NCI-H748 (cell line): ENCODE measurements around the gene PTCHD1.

ENCODE experiments used
- DNase-seq: peaks from one replicate; lab custom pipeline; 2025; ENCODE audit not compliant: unreplicated experiment; lab: John Stamatoyannopoulos, UW

Gene PTCHD1

GRCh38 chrX:23344904-23345271, 10.2 kb downstream of the PTCHD1 start:
- DNase-seq = no peak

GRCh38 chrX:23356189-23356588, 21.5 kb downstream of the PTCHD1 start:
- no peak for DNase-seq

DNA sequence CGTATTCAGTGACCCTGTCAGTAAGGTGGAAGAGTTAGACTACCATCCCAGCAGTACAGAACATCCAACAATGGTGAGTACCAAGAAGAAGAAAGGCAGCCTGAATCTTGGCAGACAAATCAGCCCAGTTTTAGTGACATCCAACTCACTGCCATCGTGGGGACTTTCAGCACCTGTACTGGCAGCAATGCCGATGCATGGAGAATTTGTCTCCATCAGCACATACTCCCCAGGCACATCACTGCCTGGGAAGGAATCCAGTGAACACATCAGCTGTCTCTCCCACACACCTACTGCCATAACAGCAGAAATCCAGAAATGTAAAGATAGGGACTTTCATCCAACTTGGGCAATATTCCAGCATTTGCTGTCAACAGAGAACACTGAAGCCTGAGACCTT, 29.8 kb downstream of the PTCHD1 start:
- no peak for DNase-seq

GRCh38 chrX:23365541-23365940, 30.9 kb downstream of the PTCHD1 start:
- DNase-seq = no peak

DNA sequence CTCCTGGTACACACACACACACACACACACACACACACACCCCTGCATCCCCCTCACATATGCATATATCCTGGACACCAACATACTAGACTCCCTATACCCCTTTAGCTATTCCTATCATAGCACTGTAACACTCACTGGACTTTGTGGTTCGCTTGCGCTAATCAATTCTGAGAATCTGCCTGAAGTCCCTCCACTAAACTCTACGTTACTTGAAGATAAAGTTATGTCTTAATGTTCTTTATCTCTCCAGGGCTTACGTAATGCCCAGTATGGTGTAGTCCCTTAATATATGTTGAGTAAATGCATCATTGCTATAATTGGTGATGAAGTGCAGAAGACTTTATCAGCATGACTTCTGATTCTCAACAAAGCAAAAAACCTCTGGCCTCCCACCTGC, 32.3 kb downstream of the PTCHD1 start:
- no peak for DNase-seq

DNA sequence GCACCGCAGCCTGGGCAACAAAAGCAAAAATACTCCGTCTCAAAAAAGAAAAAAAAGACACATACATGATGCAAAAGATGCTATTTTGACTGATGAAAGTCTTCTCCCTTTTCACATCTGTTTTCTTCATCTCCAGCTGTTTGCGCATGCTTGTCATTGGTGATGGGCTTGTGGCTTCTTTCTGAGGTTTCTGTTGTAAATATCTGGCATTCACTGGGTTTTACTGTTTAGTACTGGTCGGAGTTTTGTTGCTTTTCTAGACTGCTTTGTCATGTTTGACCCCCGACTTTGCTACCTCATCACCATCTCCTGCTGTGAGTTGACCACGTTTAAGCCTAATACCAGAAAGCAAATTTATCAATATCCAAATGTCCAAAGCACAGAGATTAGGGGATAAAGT, 34.4 kb downstream of the PTCHD1 start:
- no peak for DNase-seq

DNA sequence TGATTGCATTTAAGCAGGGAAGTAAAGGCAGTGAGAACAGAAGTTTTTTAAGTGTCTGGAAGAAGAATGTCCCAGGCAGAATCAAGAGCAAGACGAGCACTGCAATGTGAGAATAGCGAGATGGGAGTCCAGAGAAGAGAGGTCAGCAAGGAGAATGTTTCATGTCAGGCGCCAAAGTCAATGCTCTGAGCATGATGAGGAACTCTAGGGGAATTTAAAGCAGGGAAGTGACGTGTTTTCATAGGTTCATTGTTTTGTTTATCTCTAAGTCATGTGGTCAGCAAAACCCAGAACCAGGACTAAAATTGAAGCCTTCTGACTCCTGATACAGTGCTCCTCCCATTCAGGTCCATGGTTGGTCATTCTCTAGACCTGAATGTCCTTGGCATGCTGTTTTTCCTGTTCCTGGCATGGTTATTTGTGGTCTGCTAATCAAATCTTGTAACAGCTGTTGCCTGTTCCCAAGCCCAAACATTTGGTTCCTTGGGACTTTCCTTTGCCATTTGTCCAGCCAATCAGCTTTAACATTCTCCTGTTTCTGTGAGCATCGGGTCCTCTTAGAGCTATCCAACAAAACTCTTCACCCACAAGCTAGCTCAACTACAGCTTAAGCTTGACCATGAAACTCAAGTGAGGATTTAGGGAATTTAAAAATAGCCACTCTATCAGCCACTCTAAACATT, 37.7 kb downstream of the PTCHD1 start:
- DNase-seq = no peak

- DNase-seq = no peak
Observed at GRCh38 chrX:23373129-23373804, 38.6 kb downstream of the PTCHD1 start.

DNA sequence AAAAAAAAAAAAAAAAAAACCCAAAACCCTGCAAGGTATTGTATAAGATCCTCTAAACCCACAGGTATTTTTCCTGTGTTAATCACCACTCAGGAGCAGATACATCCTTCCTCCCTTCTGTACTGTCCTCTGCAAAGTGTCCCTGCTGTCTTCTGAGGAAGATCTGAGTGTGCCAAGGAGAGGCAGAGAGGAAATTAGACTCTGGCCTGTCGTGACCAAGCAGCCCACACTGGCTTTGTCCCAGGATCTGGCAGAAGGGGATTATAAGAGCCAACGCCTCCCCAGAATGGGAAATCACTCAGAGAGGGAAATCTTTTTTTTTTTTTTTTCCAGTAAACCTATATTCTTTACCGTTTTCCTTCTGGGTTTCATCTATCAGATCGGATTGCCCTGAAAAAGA, 39.6 kb downstream of the PTCHD1 start:
- no peak for DNase-seq

DNA sequence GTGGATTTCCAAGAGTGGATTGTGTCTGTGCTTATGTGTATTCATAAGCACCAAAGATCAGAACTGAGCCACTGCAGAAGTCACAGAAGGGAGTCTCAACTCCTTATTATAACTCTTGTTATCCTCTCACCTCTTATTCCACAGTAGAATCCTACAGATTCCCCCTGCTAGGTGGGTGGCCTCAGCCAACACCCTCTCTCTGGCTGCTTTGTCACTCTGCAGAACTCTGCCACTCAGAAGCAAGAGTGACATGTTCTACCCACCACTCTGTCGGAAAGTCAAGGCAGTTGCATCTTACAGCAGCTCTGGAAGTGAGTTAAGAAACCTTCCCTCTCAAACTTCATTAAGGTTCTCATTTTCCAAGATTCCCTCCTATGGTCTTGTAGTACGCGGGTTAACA, 41.9 kb downstream of the PTCHD1 start:
- DNase-seq = no peak

GRCh38 chrX:23380581-23380980, 45.9 kb downstream of the PTCHD1 start:
- no peak for DNase-seq

DNA sequence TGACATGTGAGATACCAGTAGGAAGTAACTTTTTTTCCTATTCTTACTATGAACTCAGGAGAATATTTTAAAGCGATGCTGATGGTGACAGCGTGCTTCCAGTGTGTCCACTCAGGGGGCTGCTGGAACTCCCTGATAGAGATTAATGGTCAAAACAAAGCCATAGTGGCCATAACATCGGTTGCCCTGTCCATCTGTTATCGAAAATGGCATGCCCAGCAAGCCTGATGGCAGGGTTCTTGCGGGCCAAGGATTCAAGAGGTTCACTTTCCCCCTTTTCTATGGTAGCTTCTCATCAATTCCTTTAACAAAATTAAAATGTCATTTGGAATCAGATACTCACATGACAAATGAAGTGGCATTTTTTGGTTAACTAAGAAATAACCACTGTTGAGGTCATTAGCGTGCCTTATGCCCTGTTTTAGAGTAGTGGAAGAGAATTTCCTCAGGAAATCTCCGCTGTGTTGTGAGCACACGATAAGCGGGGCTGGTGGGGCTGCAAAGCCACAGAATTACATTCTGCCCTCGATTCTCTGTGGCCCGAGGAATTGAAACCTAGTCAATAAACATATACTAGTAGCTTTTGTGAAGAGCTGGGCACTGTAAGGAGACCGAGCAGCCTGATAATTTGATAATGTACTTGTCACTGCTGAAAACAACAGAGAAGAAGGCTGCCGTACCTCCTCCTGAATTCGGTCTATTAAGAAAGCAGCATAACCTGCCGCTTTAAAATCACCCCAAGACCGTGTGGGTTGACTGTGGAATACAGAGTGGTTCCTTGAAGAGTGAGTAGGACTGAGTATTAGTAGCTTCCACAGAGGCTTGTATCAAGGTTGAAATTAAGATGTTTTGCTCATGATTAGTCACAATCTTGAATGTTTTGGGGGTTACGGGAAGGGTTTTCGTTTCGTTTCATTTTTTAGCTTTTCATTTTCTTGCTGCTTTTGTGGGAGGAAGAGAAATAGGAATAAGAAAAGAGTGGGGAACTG, 46.7 kb downstream of the PTCHD1 start:
- DNase-seq = no peak

DNA sequence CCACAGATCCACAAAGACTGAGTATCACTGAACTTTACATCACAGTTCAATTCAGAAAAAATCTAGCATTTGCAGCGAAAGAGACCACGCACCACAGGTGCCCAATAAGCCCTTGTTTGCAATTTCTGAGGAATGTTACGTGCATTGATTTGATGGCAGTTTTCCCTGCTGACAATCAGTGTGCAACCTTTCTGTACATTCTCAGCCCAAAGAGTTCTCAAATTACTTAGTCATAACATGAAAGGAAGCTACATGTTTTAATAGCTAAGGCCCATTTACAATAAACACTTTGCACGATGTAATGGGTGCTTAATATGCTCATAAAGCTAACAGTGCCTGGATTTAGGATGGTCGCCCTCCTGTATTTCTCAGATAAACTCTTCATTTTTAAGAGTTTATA, 47.9 kb downstream of the PTCHD1 start:
- DNase-seq = peak; percentile 63

GRCh38 chrX:23383411-23383810, 48.8 kb downstream of the PTCHD1 start:
- DNase-seq = no peak

- DNase-seq = no peak
Observed at GRCh38 chrX:23385242-23385641, 50.6 kb downstream of the PTCHD1 start.

DNA sequence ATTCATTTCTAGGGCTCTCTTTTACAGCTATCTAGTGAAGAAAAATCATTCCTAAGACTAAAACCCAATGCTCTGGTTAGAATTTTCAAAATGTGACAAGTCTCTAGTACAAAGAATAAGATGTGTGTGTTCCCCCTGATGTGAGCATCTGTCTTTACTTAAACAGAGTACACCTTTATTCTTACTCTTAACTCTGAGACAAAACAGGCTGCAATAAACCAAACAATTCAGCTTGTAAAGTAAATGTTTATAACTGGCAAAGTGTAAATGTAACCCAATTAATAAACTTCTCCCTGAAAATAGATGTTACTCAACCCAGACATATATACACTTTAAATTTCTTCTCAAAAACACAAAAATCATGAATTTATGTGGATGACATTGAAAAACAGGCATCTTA, 51.6 kb downstream of the PTCHD1 start:
- no peak for DNase-seq

- no peak for DNase-seq
Observed at GRCh38 chrX:23386726-23387125, 52.1 kb downstream of the PTCHD1 start.

GRCh38 chrX:23387550-23388184, 53.0 kb downstream of the PTCHD1 start:
- no peak for DNase-seq

- no peak for DNase-seq
Observed at GRCh38 chrX:23389196-23389792, 54.6 kb downstream of the PTCHD1 start.

- DNase-seq = no peak
Observed at GRCh38 chrX:23390979-23391378, 56.3 kb downstream of the PTCHD1 start.

GRCh38 chrX:23392195-23392594, 57.5 kb downstream of the PTCHD1 start:
- no peak for DNase-seq
